Testis (tissue), 2 donors: ENCODE results near the gene MOG.

ENCODE experiments used
- CTCF ChIP-seq, 3 experiments: fragments of 450-650 bp in 2 of 3; fragments of 200-600 bp in 1 of 3; sonication (generic) in 1 of 3; IDR thresholded peaks; one replicate each; pipeline ENCODE4 v1.5.1; 2016 to 2019; ENCODE audit warnings: antibody characterized with exemption in 3 of 3, mild to moderate bottlenecking in 2 of 3, moderate library complexity in 1 of 3
- POLR2A ChIP-seq: fragments of 450-650 bp; IDR thresholded peaks from one replicate; pipeline ENCODE4 v1.6.1; 2017; ENCODE audit warnings: antibody characterized with exemption, mild to moderate bottlenecking, moderate library complexity

GRCh38 chr6:29608131-29608530, 48.8 kb upstream of the MOG start:
- TF ChIP-seq CTCF (IDR thresholded peaks at IDR 0.05), result no peak
- TF ChIP-seq POLR2A, result no peak
